Measurements from ENCODE around the gene ZNF460. TPM values are rescaled to one million over a fixed set of nuclear protein-coding genes. Genes with fewer than 3 reads are reported as not detected.

Gene ZNF460
- total RNA-seq, 1 donor from 2014 or later: 76.2 TPM

Other genes with a start within 250 kb of the ZNF460 start
- gene USP29, start 160.5 kb upstream of the ZNF460 start, total RNA-seq: not detected in 3 replicates
- gene ZIM3, start 135.3 kb upstream of the ZNF460 start, total RNA-seq: not detected in 3 replicates
- gene DUXA, start 113.0 kb upstream of the ZNF460 start, total RNA-seq: not detected in 3 replicates
- 39.6 to 43.0 TPM (median 41.1 TPM) in 3 replicates for gene ZNF264, start 89.0 kb upstream of the ZNF460 start, total RNA-seq
- gene AURKC, start 49.5 kb upstream of the ZNF460 start, total RNA-seq: 1.1 to 1.4 TPM (median 1.3 TPM) in 3 replicates
- gene ZNF805, start 39.9 kb upstream of the ZNF460 start, total RNA-seq: 20.8 to 23.3 TPM (median 21.1 TPM) in 3 replicates
- 11.7 to 12.1 TPM (median 12.0 TPM) in 3 replicates for gene ZNF543, start 40.0 kb downstream of the ZNF460 start, total RNA-seq
- 12.2 to 13.6 TPM (median 13.2 TPM) in 3 replicates for gene ZNF304, start 70.8 kb downstream of the ZNF460 start, total RNA-seq
- gene TRAPPC2B, start 83.1 kb downstream of the ZNF460 start, total RNA-seq: 10.3 to 12.4 TPM (median 12.2 TPM) in 3 replicates
- gene ZNF547, start 83.1 kb downstream of the ZNF460 start, total RNA-seq: 3.9 to 6.8 TPM (median 4.7 TPM) in 3 replicates
- gene ZNF548, start 109.4 kb downstream of the ZNF460 start, total RNA-seq: 39.1 to 41.1 TPM (median 40.5 TPM) in 3 replicates
- 16.3 to 18.4 TPM (median 17.4 TPM) in 3 replicates for gene ZNF17, start 130.7 kb downstream of the ZNF460 start, total RNA-seq
- gene ZNF749, start 154.8 kb downstream of the ZNF460 start, total RNA-seq: 20.1 to 23.7 TPM (median 21.9 TPM) in 3 replicates
- 1.2 to 1.7 TPM (median 1.6 TPM) in 3 replicates for gene VN1R1, start 176.7 kb downstream of the ZNF460 start, total RNA-seq
- gene ZNF772, start 197.1 kb downstream of the ZNF460 start, total RNA-seq: 13.8 to 15.5 TPM (median 14.0 TPM) in 3 replicates
- 20.0 to 22.3 TPM (median 22.3 TPM) in 3 replicates for gene ZNF419, start 207.3 kb downstream of the ZNF460 start, total RNA-seq
- 9.3 to 9.7 TPM (median 9.4 TPM) in 3 replicates for gene ZNF773, start 219.5 kb downstream of the ZNF460 start, total RNA-seq
- 11.1 to 11.5 TPM (median 11.3 TPM) in 3 replicates for gene ZNF549, start 246.9 kb downstream of the ZNF460 start, total RNA-seq

Measured in mesothelial cell of epicardium (in vitro differentiated cells).